H1 (cell line): ENCODE data around the gene ARHGAP23. TPM values are rescaled to one million over a fixed set of nuclear protein-coding genes. Genes with fewer than 3 reads are reported as not detected.

ENCODE experiments used
- CREB1 ChIP-seq: IDR thresholded peaks from 2 replicates; pipeline ENCODE4 v1.6.1; 2012; ENCODE audit warnings: inconsistent platforms
- HDAC6 ChIP-seq: IDR thresholded peaks from one replicate; pipeline ENCODE4 v1.7.1; 2012; ENCODE audit warnings: low read depth, mild to moderate bottlenecking, inconsistent platforms, low read length, moderate library complexity
- JUN ChIP-seq: IDR thresholded peaks from 2 replicates; pipeline ENCODE4 v1.6.1; 2011; ENCODE audit warnings: low read depth, mild to moderate bottlenecking, improper control_type of control experiment, low read length
- POLR2A ChIP-seq, 2 experiments: IDR thresholded peaks; 1 replicate in 1 of 2; 2 replicates in 1 of 2; pipeline ENCODE4 v1.6.1; 2011; ENCODE audit warnings: low read depth in 2 of 2, low read length in 2 of 2, mild to moderate bottlenecking in 2 of 2; ENCODE audit errors: control extremely low read depth in 1 of 2
- SIN3A ChIP-seq, 2 experiments: IDR thresholded peaks in 1 of 2; conservative IDR thresholded peaks in 1 of 2; 2 replicates each; pipeline ENCODE4 v1.6.1; 2011 to 2012; ENCODE audit warnings: low read length in 2 of 2, improper control_type of control experiment in 1 of 2, low read depth in 1 of 2, mild to moderate bottlenecking in 1 of 2
- SIX5 ChIP-seq: IDR thresholded peaks from 2 replicates; pipeline ENCODE4 v1.6.1; 2011; ENCODE audit warnings: mild to moderate bottlenecking, low read depth, low read length
- SRF ChIP-seq: IDR thresholded peaks from 2 replicates; pipeline ENCODE4 v1.6.1; 2011; ENCODE audit warnings: mild to moderate bottlenecking, low read depth, low read length, moderate library complexity
- YY1 ChIP-seq: IDR thresholded peaks from 2 replicates; pipeline ENCODE4 v1.6.1; 2011; ENCODE audit warnings: low read depth, mild to moderate bottlenecking, low read length
- polyA plus RNA-seq, 7 experiments: library from polyadenylated mRNA; depleted of rRNA in 3 of 7; stranded (reverse) in 5 of 7; unstranded in 2 of 7; fragments of >200 nt in 5 of 7; fragments of 200-250 nt in 2 of 7; gene quantifications; 1 replicate in 5 of 7; 2 replicates in 1 of 7; 4 replicates in 1 of 7; pipeline versions ENCODE4 v1.2.1 to v1.2.3, GENCODE V29; 2011 to 2013; ENCODE audit warnings: missing spikeins in 2 of 7, mixed read lengths in 2 of 7
- total RNA-seq: library from RNA; stranded (reverse); fragmentation: NEBNext Ultra II Directional; extraction: Animal tissue kit (Norgen Biotek cat#: 25700); gene quantifications from 2 replicates; pipeline ENCODE4 v1.2.1, GENCODE V29; 2021
- TF ChIP-seq, protein P1 (sequence below): fragments of 300-600 bp; sonication (generic); IDR thresholded peaks from 2 replicates; pipeline ENCODE4 v1.7.1; 2012; ENCODE audit warnings: low read length, moderate library complexity, mild to moderate bottlenecking, inconsistent platforms; ENCODE audit not compliant: insufficient replicate concordance

Gene ARHGAP23
- total and polyA plus RNA-seq, 2 of the 8 experiments (the other 6 are each of a cell fraction or from before 2014, with no cell fraction given): 16.3 to 107 TPM

DNA sequence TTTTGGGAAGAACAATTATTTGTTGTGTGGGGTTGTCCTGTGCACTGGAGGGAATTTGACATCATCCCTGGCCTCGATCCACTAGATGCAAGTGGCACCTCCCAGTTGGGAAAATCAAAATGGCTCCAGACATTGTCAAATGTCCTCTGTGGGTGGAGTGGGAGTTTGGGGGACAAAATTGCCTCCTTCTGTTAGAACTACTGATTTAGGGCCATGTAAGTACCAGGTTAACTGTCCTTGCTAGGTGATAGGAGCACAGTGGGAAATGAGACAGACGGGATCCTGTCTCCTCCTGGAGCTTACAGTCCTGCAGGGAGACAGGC, 56.8 kb downstream of the ARHGAP23 start (continued):
- TF ChIP-seq, protein P1, sequence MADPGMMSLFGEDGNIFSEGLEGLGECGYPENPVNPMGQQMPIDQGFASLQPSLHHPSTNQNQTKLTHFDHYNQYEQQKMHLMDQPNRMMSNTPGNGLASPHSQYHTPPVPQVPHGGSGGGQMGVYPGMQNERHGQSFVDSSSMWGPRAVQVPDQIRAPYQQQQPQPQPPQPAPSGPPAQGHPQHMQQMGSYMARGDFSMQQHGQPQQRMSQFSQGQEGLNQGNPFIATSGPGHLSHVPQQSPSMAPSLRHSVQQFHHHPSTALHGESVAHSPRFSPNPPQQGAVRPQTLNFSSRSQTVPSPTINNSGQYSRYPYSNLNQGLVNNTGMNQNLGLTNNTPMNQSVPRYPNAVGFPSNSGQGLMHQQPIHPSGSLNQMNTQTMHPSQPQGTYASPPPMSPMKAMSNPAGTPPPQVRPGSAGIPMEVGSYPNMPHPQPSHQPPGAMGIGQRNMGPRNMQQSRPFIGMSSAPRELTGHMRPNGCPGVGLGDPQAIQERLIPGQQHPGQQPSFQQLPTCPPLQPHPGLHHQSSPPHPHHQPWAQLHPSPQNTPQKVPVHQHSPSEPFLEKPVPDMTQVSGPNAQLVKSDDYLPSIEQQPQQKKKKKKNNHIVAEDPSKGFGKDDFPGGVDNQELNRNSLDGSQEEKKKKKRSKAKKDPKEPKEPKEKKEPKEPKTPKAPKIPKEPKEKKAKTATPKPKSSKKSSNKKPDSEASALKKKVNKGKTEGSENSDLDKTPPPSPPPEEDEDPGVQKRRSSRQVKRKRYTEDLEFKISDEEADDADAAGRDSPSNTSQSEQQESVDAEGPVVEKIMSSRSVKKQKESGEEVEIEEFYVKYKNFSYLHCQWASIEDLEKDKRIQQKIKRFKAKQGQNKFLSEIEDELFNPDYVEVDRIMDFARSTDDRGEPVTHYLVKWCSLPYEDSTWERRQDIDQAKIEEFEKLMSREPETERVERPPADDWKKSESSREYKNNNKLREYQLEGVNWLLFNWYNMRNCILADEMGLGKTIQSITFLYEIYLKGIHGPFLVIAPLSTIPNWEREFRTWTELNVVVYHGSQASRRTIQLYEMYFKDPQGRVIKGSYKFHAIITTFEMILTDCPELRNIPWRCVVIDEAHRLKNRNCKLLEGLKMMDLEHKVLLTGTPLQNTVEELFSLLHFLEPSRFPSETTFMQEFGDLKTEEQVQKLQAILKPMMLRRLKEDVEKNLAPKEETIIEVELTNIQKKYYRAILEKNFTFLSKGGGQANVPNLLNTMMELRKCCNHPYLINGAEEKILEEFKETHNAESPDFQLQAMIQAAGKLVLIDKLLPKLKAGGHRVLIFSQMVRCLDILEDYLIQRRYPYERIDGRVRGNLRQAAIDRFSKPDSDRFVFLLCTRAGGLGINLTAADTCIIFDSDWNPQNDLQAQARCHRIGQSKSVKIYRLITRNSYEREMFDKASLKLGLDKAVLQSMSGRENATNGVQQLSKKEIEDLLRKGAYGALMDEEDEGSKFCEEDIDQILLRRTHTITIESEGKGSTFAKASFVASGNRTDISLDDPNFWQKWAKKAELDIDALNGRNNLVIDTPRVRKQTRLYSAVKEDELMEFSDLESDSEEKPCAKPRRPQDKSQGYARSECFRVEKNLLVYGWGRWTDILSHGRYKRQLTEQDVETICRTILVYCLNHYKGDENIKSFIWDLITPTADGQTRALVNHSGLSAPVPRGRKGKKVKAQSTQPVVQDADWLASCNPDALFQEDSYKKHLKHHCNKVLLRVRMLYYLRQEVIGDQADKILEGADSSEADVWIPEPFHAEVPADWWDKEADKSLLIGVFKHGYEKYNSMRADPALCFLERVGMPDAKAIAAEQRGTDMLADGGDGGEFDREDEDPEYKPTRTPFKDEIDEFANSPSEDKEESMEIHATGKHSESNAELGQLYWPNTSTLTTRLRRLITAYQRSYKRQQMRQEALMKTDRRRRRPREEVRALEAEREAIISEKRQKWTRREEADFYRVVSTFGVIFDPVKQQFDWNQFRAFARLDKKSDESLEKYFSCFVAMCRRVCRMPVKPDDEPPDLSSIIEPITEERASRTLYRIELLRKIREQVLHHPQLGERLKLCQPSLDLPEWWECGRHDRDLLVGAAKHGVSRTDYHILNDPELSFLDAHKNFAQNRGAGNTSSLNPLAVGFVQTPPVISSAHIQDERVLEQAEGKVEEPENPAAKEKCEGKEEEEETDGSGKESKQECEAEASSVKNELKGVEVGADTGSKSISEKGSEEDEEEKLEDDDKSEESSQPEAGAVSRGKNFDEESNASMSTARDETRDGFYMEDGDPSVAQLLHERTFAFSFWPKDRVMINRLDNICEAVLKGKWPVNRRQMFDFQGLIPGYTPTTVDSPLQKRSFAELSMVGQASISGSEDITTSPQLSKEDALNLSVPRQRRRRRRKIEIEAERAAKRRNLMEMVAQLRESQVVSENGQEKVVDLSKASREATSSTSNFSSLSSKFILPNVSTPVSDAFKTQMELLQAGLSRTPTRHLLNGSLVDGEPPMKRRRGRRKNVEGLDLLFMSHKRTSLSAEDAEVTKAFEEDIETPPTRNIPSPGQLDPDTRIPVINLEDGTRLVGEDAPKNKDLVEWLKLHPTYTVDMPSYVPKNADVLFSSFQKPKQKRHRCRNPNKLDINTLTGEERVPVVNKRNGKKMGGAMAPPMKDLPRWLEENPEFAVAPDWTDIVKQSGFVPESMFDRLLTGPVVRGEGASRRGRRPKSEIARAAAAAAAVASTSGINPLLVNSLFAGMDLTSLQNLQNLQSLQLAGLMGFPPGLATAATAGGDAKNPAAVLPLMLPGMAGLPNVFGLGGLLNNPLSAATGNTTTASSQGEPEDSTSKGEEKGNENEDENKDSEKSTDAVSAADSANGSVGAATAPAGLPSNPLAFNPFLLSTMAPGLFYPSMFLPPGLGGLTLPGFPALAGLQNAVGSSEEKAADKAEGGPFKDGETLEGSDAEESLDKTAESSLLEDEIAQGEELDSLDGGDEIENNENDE: no peak
- TF ChIP-seq SIN3A (conservative IDR thresholded peaks at IDR 0.05 in 1 of 2, IDR thresholded peaks at IDR 0.05 in 1 of 2; ENCODE audit: low read depth in 1 of 2, low read length in 2 of 2): no peak
- TF ChIP-seq POLR2A (IDR thresholded peaks at IDR 0.05; ENCODE audit: control extremely low read depth in 1 of 2, low read depth in 2 of 2, low read length in 2 of 2): no peak
- no peak for TF ChIP-seq CREB1
- no peak for TF ChIP-seq YY1
- TF ChIP-seq SRF: no peak
- TF ChIP-seq SIX5: no peak
- TF ChIP-seq HDAC6: no peak
- no peak for TF ChIP-seq JUN
